Stimulated activated CD8-positive, alpha-beta memory T cell treated with anti-CD3 and anti-CD28 coated beads, Interleukin-2, amount 100 ng/mL, for 1 hour (primary cell): ENCODE results near the gene ENPP7.

Source experiments
- DNase-seq, 2 donors: peaks; one replicate each; pipeline ENCODE4 v3.0.0-alpha.2; 2020; ENCODE audit warnings: low read depth in 2 of 2

ENPP7 gene

GRCh38 chr17:79777894-79778503, 47.3 kb downstream of the ENPP7 start, which contains the start of gene CBX2:
Gene CBX2 (plus strand): TSS chr17:79778148. CDS start chr17:79778236, 88 bp downstream.
- peak; percentile 66 to 70 for DNase-seq

GRCh38 chr17:79778504-79779083, 47.9 kb downstream of the ENPP7 start:
- DNase-seq, result no peak

DNA sequence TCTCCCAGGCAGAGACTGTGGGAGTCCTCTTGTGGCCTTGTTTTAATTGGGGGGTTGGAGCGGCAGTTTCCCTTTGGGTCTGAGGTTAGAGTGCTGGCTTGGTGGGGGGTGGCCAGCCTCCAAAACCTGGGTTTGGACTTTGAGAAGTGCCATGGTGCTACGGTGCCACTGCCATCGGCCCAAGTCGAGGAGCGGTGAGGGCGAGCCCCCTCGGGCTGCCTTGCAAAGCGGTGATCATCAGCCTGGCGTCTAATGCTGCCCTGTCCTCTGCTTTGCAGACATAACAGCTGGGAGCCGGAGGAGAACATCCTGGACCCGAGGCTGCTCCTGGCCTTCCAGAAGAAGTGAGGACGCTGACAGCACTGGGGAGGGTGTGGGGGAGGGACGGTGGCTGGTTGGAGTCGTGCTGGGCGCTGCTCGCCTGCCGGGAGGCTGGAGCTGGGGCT, 48.4 kb downstream of the ENPP7 start:
- no peak for DNase-seq

DNA sequence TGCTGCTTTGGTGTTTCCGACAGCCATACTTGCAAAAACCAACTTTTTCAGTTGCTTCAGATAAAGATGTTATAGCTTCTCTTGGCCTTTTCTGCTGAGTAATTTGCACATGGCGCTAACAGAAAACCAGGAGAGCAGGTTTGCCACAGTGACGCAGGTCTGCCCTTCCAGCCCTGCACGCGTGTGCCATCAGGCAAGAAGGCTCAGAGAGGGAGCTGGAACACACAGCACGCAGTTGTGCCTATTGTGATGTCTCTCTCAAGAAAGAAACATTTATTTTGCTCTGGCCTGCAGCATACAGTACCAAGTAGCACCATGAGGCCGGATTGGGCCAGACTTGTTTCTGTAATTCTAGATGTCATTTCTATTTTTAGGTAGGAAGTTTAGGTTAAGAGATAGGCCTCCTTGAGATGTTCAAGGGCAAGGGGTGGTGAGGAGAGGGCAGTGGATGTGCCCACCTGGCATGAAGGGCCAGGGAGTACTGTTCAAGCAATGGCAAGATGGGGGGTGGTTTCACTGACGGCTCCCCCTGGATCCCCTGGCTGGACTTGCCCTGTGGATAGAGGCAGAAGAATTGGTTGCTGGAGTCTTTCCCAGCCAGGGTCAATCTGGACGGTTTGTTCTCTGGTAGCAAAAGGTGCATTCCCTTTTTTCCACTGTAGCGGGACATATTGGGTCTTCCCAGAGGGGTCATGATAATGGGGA, 49.1 kb downstream of the ENPP7 start:
- no peak for DNase-seq

DNA sequence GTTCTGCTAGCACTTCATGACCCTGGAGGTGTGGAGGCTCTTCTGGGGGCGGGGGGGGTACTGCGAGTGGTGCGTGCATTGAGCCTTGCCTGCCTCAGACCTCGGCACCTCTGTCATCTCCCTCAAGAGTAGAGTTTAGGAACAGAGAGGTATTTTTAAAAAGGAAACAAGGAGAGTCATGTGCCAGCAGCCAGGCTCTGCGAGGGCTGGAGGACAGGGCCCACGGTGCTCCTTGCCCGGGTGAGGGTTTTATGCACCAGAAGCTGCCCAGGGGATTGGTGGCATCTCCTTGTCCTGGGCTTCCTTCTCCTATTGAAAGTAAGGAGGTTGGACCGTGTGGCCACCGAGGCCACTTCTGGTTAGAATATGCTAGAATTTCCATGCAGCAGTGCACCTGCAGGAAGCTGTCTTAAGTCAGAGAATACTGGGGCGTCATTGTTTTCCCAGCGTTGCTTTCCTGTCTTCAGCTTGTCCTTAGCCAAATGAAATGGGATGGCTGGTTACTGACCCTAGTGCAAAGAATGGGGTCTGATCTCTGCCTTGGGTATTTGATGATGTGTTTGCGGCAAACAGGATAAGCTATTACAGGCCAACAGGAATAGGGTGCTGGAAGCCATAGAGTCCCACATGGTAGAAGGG, 50.4 kb downstream of the ENPP7 start:
- DNase-seq, result no peak

GRCh38 chr17:79781736-79782575, 51.2 kb downstream of the ENPP7 start:
- DNase-seq, result no peak

DNA sequence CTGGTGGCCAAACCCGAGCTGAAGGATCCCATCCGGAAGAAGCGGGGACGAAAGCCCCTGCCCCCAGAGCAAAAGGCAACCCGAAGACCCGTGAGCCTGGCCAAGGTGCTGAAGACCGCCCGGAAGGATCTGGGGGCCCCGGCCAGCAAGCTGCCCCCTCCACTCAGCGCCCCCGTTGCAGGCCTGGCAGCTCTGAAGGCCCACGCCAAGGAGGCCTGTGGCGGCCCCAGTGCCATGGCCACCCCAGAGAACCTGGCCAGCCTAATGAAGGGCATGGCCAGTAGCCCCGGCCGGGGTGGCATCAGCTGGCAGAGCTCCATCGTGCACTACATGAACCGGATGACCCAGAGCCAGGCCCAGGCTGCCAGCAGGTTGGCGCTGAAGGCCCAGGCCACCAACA, 53.1 kb downstream of the ENPP7 start:
- DNase-seq, result no peak

- DNase-seq, result no peak
Observed at GRCh38 chr17:79784353-79785016, 53.7 kb downstream of the ENPP7 start.

DNA sequence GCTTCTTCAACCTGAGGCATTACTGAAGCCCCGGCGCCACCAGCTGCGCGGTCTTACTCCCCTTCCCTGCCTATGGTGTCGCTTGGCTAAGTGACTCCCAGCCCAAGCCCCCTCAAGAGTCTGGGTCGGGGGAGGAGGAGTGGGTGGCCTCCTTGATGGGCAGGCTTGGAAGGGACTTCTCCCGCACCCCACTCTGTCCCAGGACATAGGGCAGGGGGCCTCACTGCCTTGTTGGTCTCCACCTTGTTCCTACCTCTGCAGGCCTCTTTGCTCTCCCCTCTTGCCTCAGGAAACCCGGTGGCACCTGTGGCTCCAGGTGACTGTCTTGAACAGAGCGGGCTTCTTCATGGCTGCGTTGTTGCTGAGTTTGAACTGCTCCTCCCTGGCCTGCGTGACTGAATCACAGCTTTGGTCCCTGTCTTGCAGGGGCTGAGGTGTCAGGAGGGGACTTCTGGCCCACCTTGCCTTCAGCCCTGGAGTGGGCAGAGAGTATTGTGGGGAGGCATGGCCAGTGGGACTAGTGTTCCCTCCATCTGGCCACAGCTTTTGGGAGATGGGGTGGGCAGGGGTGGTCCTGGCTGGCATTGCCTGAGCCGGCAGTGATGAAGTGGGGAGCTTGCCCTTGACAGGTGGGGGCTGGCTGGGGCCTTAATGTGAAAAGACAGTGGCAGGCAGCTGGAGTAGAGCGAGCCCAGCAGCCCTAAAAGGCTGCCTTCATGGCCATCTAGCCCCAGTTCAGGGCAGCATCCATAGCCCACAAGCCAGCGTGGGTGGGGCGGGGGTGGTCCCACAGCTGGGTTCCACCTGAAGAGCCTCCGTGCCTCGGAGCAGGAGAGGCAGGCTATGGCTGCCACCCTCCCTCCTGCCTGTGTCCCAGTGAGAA, 54.5 kb downstream of the ENPP7 start:
- no peak for DNase-seq

DNA sequence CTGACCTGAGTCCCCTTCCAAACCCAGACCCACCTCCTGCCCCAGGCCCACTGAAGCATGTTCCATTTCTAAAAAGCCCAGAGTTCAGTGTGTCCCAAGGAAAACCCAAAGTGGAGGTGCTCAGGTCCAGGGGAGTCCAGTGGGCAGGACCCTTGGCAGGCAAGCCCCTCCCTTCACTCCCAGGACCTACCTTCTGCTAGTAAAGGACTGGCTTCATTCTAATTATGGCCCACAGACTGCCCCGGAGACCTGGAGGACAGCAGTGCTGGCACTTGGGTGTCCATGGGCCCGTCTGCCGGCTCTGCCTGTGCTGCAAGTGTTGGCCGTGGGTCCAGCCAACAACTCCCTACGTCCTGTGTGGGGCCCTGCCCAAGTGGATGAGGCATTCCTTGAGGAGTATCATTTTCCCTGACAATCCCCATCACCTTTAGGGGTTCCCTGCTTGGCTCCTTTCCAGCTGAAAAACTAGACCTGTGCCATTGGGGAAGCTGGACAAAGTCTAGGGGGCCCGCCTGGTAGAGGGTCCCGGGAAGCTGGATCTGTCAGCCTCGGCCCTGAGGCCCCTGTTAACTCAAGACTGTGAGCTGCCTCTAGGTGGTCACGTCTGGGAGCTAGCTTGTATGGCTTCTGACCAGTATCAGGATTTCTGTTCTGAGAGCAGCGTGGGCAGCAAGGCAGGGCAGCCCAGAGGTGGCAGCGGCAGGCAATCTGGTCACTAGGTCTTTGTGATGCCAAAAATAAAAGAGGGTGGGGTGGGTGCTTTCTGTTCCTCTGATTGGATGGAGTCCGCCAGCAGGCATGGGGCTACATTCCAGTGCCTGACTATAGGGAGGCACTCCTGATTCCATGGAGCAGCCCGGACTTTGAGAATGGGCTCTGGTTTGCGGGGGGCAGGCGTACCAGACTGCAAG, 55.4 kb downstream of the ENPP7 start:
- no peak for DNase-seq

- no peak for DNase-seq
Observed at GRCh38 chr17:79786930-79787643, 56.3 kb downstream of the ENPP7 start.

DNA sequence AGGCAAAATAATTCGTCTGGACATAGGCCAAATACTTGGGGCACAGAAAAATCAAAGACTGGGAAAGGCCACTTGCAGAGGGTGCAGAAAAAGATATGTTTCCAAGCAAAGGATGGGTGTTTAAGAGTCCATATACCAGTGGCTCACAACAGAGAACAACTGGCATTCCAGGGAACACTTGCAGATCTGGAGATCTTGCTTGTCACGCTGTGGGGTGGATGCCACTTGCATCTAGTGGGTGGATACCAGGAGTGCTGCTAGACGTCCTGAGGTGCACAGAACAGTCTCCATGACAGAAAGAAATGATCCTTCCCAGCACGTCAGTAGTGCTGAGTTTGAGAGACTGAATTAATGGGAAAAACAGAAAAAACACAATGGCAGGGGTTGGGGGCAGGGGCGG, 57.7 kb downstream of the ENPP7 start:
- no peak for DNase-seq

DNA sequence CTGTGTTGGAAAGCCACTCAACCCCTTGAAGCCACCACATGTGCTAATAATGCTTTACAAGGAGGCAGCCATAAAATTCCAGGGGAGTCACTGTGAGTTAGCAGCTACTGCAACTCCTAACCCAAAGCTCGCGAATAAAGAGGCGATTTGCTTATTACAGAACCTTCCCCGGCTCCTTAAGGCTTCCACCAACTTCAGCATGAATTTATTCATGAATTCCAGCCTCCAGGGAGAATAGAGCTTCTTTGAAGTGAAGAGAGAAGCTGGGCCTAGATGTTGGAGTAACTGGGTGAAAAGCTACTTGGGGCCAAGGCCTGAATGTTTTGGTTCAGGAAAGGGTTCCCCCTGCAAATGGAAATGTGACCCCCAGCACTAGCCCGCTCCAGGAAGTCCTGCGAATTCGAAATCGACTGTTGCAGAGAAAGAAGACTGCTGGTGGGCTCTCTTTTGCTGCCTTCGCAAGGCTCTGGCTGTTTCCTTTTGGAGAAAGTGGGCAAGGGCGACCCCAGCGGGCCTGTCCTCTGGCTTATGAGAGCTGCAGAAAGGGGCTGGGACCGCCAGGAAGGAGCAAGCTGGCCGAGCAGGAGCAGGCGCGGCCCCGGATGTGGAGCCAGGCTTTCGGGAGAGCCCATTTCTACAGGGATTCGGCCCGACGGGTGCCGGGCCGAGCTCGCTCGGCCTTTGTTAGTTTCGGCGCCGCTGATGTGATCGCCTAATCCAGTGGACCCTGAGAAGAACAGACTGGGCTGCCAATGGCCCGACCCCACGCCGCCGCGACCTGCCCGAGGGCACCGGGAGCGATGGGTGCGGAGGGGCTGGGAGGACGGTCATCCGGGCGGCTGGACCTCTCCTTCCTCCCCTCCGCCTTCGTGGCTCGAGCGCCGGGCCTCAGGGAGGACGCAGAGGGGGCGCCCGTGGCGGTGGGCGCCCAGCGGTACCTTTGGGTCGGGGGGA, 58.5 kb downstream of the ENPP7 start:
- no peak for DNase-seq

- no peak for DNase-seq
Observed at GRCh38 chr17:79789943-79790804, 59.4 kb downstream of the ENPP7 start.

DNA sequence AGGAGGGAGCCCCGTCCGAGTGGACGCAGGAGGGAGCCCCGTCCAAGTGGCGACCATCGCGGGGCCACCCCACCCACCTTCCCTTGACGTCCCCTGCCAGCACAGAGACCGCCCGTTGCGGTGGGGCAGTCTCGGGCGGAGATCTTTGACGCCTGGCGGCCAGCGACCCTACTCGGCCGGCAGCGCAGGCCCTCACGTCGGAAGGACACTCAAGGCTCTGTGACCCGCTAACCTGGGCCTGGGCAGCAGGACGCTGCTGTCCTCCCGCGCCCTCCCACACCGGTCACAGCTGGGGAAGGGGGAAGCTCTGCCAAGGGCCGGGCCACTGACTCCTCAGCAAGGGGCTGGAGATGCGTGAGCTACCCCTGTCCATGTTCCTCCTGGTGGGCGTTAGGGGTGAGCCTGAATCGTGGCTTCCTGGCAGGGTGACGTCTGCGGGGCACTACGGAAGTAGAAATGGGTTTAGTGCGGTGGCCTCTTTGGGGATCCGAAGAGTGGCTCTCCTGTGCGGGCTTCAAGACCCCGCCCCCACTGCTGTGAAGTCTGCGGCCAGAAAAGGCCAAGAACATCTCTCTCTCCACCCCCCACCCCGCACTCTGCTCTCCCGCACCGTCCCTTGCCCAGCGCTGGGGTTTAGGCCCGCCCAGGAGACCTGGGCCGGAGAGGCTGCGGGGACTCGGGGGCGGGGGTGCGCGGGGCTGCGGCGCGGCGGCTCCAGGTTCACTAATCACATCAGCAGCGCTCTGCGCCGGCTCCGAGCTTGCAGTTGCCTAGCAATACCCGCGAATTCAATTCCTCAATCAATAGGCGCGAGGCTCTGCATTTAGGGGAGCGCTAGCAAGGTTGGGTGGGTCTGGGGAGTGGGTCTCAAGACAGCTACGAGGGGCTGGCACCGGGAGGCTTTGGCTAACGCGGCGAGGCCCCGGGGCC, 60.3 kb downstream of the ENPP7 start:
- no peak for DNase-seq
